Transverse colon (tissue), 4 donors: ENCODE measurements around the gene ANOS1.
"Not testable (repeated sequence)": the region's sequence is repeated elsewhere in the genome, so short reads cannot be mapped to it uniquely, and the experiment has no call there.

Source experiments
- EP300 ChIP-seq: sonication (generic); formaldehyde crosslinking; IDR thresholded peaks from one replicate; pipeline ENCODE4 v1.6.1; 2017; ENCODE audit warnings: antibody characterized with exemption, low read depth
- POLR2A ChIP-seq: fragments of 450-650 bp; IDR thresholded peaks from one replicate; pipeline ENCODE4 v1.6.1; 2016; ENCODE audit warnings: antibody characterized with exemption, mild to moderate bottlenecking, moderate library complexity
- POLR2AphosphoS5 ChIP-seq, 3 donors: sonication (generic); formaldehyde crosslinking; IDR thresholded peaks; one replicate each; pipeline ENCODE4 v1.6.1; 2016; ENCODE audit warnings: antibody characterized with exemption in 3 of 3
- TF ChIP-seq, protein P1 (sequence below), 5 experiments: fragments of 200-600 bp in 3 of 5; fragments of 450-650 bp in 2 of 5; sonication (generic) in 3 of 5; IDR thresholded peaks; 1 replicate in 2 of 5; 2 replicates in 3 of 5; pipeline ENCODE4 v1.5.1; 2016 to 2017; ENCODE audit warnings: antibody characterized with exemption in 5 of 5, inconsistent platforms in 3 of 5, mild to moderate bottlenecking in 2 of 5, moderate library complexity in 1 of 5

DNA sequence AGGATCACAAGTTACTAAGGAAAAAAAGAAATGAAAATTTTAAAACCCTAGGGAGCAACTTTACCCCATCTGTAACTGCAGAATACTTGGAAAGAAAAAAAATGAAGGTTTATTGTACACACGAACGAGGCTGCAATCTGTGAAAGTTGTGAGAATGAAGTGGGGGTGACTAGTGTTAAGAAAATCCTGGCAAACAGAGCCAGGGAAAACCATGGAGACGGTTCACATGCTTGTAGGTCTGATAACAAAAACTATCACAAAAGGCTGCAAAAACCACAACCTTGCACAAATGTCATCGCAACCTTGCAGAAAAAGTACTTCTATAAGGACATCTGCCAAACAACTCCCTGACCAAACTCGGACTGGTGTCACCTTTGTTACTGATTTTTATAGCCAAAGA lies 26.8 kb upstream of the ANOS1 start:
- TF ChIP-seq, protein P1, sequence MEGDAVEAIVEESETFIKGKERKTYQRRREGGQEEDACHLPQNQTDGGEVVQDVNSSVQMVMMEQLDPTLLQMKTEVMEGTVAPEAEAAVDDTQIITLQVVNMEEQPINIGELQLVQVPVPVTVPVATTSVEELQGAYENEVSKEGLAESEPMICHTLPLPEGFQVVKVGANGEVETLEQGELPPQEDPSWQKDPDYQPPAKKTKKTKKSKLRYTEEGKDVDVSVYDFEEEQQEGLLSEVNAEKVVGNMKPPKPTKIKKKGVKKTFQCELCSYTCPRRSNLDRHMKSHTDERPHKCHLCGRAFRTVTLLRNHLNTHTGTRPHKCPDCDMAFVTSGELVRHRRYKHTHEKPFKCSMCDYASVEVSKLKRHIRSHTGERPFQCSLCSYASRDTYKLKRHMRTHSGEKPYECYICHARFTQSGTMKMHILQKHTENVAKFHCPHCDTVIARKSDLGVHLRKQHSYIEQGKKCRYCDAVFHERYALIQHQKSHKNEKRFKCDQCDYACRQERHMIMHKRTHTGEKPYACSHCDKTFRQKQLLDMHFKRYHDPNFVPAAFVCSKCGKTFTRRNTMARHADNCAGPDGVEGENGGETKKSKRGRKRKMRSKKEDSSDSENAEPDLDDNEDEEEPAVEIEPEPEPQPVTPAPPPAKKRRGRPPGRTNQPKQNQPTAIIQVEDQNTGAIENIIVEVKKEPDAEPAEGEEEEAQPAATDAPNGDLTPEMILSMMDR (IDR thresholded peaks at IDR 0.05): not testable (repeated sequence)
- TF ChIP-seq POLR2A; POLR2AphosphoS5 (IDR thresholded peaks at IDR 0.05); EP300: not testable (repeated sequence)
